GM12878 (cell line): ENCODE data around the gene AIRE. TPM values are rescaled to one million over a fixed set of nuclear protein-coding genes. Genes with fewer than 3 reads are reported as not detected.

Experiments
- ATAC-seq: fragments of 200-7000 bp; cut with Tn5 transposase; 3 replicates; pipeline ENCODE4 v1.9.1; 2020; ENCODE audit warnings: mild to moderate bottlenecking, moderate library complexity
- BruUV-seq: library from RNA; stranded (reverse); fragments of 400-500 nt; replicated peaks from 2 replicates; lab custom pipeline; 2021; lab: Mats Ljungman, UMichigan
- CTCF ChIA-PET: fragments of 300-600 bp; sonication (Branson Sonifier 250); formaldehyde crosslinking; extraction: SDS; loops from one replicate; lab custom pipeline; 2021; ENCODE audit warnings: inconsistent platforms; lab: Yijun Ruan, JAX
- POLR2A ChIA-PET: fragments of 350-600 bp; formaldehyde crosslinking; extraction: SDS; loops from one replicate; lab custom pipeline; 2021; ENCODE audit warnings: inconsistent platforms; lab: Charles Lee
- RAD21 ChIA-PET: fragments of 300-600 bp; sonication (Branson Sonifier 250); formaldehyde crosslinking; loops from one replicate; lab custom pipeline; 2023; ENCODE audit warnings: antibody characterized with exemption; ENCODE audit not compliant: unreplicated experiment; lab: Charles Lee
- SMC1A ChIA-PET: fragments of 300-600 bp; sonication (Branson Sonifier 250); formaldehyde crosslinking; loops from one replicate; lab custom pipeline; 2023; ENCODE audit not compliant: unreplicated experiment, uncharacterized antibody; lab: Charles Lee
- DNase-seq: peaks from one replicate; pipeline ENCODE4 v3.0.0-alpha.2; 2011; ENCODE audit warnings: low read depth, low spot score
- FAIRE-seq: peaks from 3 replicates; lab custom pipeline; 2011; peaks lifted over from hg19 to GRCh38; lab: Jason Lieb, UNC
- H2AFZ ChIP-seq: 2 replicates; pipeline ENCODE4 v1.6.0; 2011; ENCODE audit warnings: low read depth, low read length, control low read depth; ENCODE audit not compliant: control insufficient read depth
- H3K27ac ChIP-seq: 2 replicates; pipeline ENCODE4 v1.5.1; 2011; ENCODE audit warnings: control low read depth; ENCODE audit not compliant: control insufficient read depth, insufficient read depth
- H3K27me3 ChIP-seq, 2 experiments: replicated peaks in 1 of 2; 2 replicates each; pipeline versions ENCODE4 v1.6.0 to v1.6.1; 2011; ENCODE audit warnings: low read length in 1 of 2; ENCODE audit not compliant: control insufficient read depth in 2 of 2, insufficient read depth in 2 of 2
- H3K36me3 ChIP-seq, 2 experiments: 2 replicates each; pipeline ENCODE4 v1.5.1; 2011; ENCODE audit warnings: low read length in 1 of 2; ENCODE audit not compliant: control insufficient read depth in 2 of 2, insufficient read depth in 2 of 2
- H3K4me1 ChIP-seq: 2 replicates; pipeline ENCODE4 v1.6.1; 2011; ENCODE audit warnings: mild to moderate bottlenecking, low read length, moderate library complexity, mixed read lengths; ENCODE audit not compliant: control insufficient read depth, insufficient read depth
- H3K4me2 ChIP-seq: 2 replicates; pipeline ENCODE4 v1.6.0; 2011; ENCODE audit warnings: control low read depth; ENCODE audit not compliant: control insufficient read depth, insufficient read depth
- H3K4me3 ChIP-seq: fragments of 200-600 bp; sonication (generic); 2 replicates; pipeline ENCODE4 v1.5.1; 2016
- H3K79me2 ChIP-seq: 2 replicates; pipeline ENCODE4 v1.6.0; 2011; ENCODE audit warnings: low read length; ENCODE audit not compliant: control insufficient read depth, insufficient read depth
- H3K9ac ChIP-seq: 2 replicates; pipeline ENCODE4 v1.8.0; 2011; ENCODE audit warnings: low read length, control low read depth, mixed read lengths; ENCODE audit not compliant: control insufficient read depth, insufficient read depth
- H3K9me3 ChIP-seq: replicated peaks from 3 replicates; pipeline ENCODE4 v1.5.1; 2011; ENCODE audit warnings: mild to moderate bottlenecking, low read length; ENCODE audit not compliant: control insufficient read depth, insufficient read depth
- H4K20me1 ChIP-seq: 2 replicates; pipeline ENCODE4 v1.6.0; 2011; ENCODE audit not compliant: control insufficient read depth, insufficient read depth
- BCL11A ChIP-seq: IDR thresholded peaks from 2 replicates; pipeline ENCODE4 v1.6.1; 2011; ENCODE audit warnings: low read depth, low read length
- CBX3 ChIP-seq: fragments of 200-600 bp; sonication (generic); IDR thresholded peaks from 2 replicates; pipeline ENCODE4 v1.6.1; 2016; ENCODE audit warnings: low read depth, borderline replicate concordance
- DPF2 ChIP-seq: fragments of 450-650 bp; IDR thresholded peaks from 2 replicates; pipeline ENCODE4 v1.6.1; 2017; ENCODE audit warnings: mild to moderate bottlenecking
- EGR1 ChIP-seq, 2 experiments: IDR thresholded peaks; 1 replicate in 1 of 2; 2 replicates in 1 of 2; pipeline ENCODE4 v1.6.1; 2011 to 2012; ENCODE audit warnings: low read depth in 2 of 2, low read length in 2 of 2, borderline replicate concordance in 1 of 2, mild to moderate bottlenecking in 1 of 2, moderate library complexity in 1 of 2
- HCFC1 ChIP-seq: fragments of 150-350 bp; IDR thresholded peaks from 2 replicates; pipeline ENCODE4 v1.6.1; 2014; ENCODE audit warnings: low read length
- HDAC6 ChIP-seq: fragments of 200-600 bp; sonication (generic); IDR thresholded peaks from one replicate; pipeline ENCODE4 v1.8.0; 2017; ENCODE audit warnings: antibody characterized with exemption; ENCODE audit not compliant: unreplicated experiment
- IRF5 ChIP-seq: fragments of 450-650 bp; IDR thresholded peaks from 2 replicates; pipeline ENCODE4 v1.6.1; 2017; ENCODE audit warnings: borderline replicate concordance
- MAX ChIP-seq: IDR thresholded peaks from 2 replicates; pipeline ENCODE4 v1.6.1; 2012; ENCODE audit warnings: low read depth, low read length, improper control_type of control experiment
- MTA3 ChIP-seq: IDR thresholded peaks from 2 replicates; pipeline ENCODE4 v1.6.1; 2012; ENCODE audit warnings: low read length, inconsistent platforms, borderline replicate concordance
- NFIC ChIP-seq: IDR thresholded peaks from 2 replicates; pipeline ENCODE4 v1.6.1; 2012; ENCODE audit warnings: low read depth, mild to moderate bottlenecking, inconsistent platforms, low read length, moderate library complexity
- PAX8 ChIP-seq: fragments of 450-650 bp; IDR thresholded peaks from 2 replicates; pipeline ENCODE4 v1.6.1; 2017; ENCODE audit warnings: mild to moderate bottlenecking, moderate library complexity
- TCF3 ChIP-seq: IDR thresholded peaks from 2 replicates; pipeline ENCODE4 v1.6.1; 2012; ENCODE audit warnings: low read depth, mild to moderate bottlenecking, low read length, borderline replicate concordance; ENCODE audit not compliant: insufficient read depth
- ZBED1 ChIP-seq: IDR thresholded peaks from 2 replicates; pipeline ENCODE4 v1.6.1; 2016; ENCODE audit warnings: borderline replicate concordance
- ZNF217 ChIP-seq: fragments of 450-650 bp; IDR thresholded peaks from 2 replicates; pipeline ENCODE4 v1.6.1; 2017; ENCODE audit warnings: antibody characterized with exemption, mild to moderate bottlenecking
- WGBS: methylation state at CpG from one replicate; pipeline ENCODE4 v1.1.6; 2016; ENCODE audit warnings: low lambda C conversion rate; ENCODE audit not compliant: insufficient replicate concordance, insufficient coverage; ENCODE audit errors: missing lambda C conversion rate; 5-methylcytosine and 5-hydroxymethylcytosine counted together
- in situ Hi-C: fragments of 300-500 bp; cut with MboI; formaldehyde crosslinking; loops from 9 replicates; pipeline ENCODE4 v1.14.3; 2018; ENCODE audit warnings: mixed read lengths
- intact Hi-C: fragments of 100-400 bp; cut with micrococcal nuclease; formaldehyde crosslinking; loops from one replicate; pipeline ENCODE4 v1.14.2; 2022; ENCODE audit not compliant: unreplicated experiment
- polyA plus RNA-seq, 11 experiments: library from polyadenylated mRNA; depleted of rRNA in 4 of 11; unstranded in 6 of 11; stranded (reverse) in 5 of 11; fragments of >200 nt; fragmentation: Nextera tagmentation in 4 of 11; fragmentation: Illumina TruSeq in 1 of 11; extraction: Ambion mirVana in 4 of 11; extraction: Trizol in 1 of 11; gene quantifications; 1 replicate in 1 of 11; 2 replicates in 10 of 11; pipeline versions ENCODE4 v1.2.1 to v1.2.3, GENCODE V29; 2011 to 2016; ENCODE audit warnings: inconsistent platforms in 2 of 11, missing spikeins in 2 of 11, low read depth in 1 of 11
- total RNA-seq, 4 experiments: library from RNA; depleted of rRNA in 3 of 4; stranded (reverse); fragments of >200 nt in 3 of 4; fragmentation: Illumina TruSeq in 1 of 4; extraction: Trizol in 1 of 4; gene quantifications; 2 replicates each; pipeline versions ENCODE4 v1.2.1 to v1.2.3, GENCODE V29; 2013 to 2021

AIRE gene
- total and polyA plus RNA-seq, 10 of the 15 experiments (the other 5 are each of a cell fraction or from before 2014, with no cell fraction given) = 0.05 to 0.10 TPM; not detected in 8

GRCh38 chr21:44344541-44345183 is 59.0 kb downstream of the AIRE start:
- 37% methylated on average over 17 of the region's 17 CpGs for WGBS
- ChIA-PET RAD21 (interaction anchor here (1.1 kb wide), 1 partner anchor 77 kb away, joined by 3 read pairs; no protein-coding TSS in a partner anchor), POLR2A (no interaction called here), SMC1A (interaction anchor here (0.7 kb wide), 1 partner anchor 145 kb away, joined by 3 read pairs; no protein-coding TSS in a partner anchor), CTCF (interaction anchor here (0.6 kb wide), 2 partner anchors 10 to 134 kb away, joined by 3 read pairs; no protein-coding TSS in a partner anchor)
- in situ Hi-C loops = no loop called here
- no peak for DNase-seq
- Histone ChIP-seq H3K79me2 (no peaks in the 10 kb centered on the region), H3K9ac (no peak overlapping the region), H3K4me2 (no peak overlapping the region), H3K4me3 (no peak overlapping the region), H3K27ac (no peak overlapping the region), H3K36me3 (no peaks in the 10 kb centered on the region), H2AFZ (no peak overlapping the region), H3K4me1 (peaks cover 6% of the 10 kb centered on the region), H4K20me1 (no peaks in the 10 kb centered on the region), H3K9me3 (no peaks in the 10 kb centered on the region), H3K27me3 (no peaks in the 10 kb centered on the region; a peak in 1 of 4 replicates)
- TF ChIP-seq CBX3 (no peak), DPF2 (no peak), EGR1 (IDR thresholded peaks at IDR 0.05; ENCODE audit: borderline replicate concordance in 1 of 2, low read depth in 2 of 2, low read length in 2 of 2) (no peak), PAX8 (no peak), MAX (no peak), IRF5 (no peak), ZBED1 (no peak), NFIC (no peak), BCL11A (no peak), HCFC1 (no peak), TCF3 (no peak), HDAC6 (no peak), ZNF217 (no peak), MTA3 (no peak)
- FAIRE-seq = no peak
- no TSS peak for BruUV-seq
- intact Hi-C loops = no loop called here
- no peak for ATAC-seq
